GM18873 (cell line): ENCODE measurements around the gene CLN5.

Source experiments
- ATAC-seq: cut with Tn5 transposase; IDR thresholded peaks from one replicate; pipeline ENCODE4 v1.9.1; 2021; ENCODE audit warnings: mild to moderate bottlenecking, moderate library complexity, moderate number of reproducible peaks; ENCODE audit not compliant: unreplicated experiment, low FRiP score

The CLN5 gene

DNA sequence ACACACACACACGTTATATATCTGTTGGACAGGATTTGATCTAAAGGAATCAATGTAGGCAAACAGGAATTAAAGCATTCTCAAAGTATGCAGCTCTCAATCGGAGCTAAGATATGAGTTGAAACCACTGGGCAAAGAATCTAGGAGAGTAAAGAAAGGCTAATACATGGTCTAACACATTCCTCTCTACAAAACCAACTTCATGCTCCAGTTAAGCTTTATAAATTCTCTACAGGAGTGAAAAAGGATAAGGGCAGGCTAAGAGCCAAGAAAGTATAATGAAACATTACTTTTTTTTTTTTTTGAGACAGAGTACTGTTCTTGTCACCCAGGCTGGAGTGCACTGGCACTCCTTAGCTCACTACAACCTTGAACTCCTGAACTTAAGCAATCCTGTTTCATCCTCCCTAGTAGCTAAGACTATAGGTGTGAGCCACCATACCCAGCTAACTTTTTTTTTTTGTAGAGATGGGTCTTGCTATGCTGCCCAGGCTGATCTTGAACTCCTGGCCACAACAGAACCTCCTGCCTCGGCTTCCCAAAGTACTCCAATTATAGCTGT is 24.5 kb downstream of the CLN5 start:
- no peak for ATAC-seq

DNA sequence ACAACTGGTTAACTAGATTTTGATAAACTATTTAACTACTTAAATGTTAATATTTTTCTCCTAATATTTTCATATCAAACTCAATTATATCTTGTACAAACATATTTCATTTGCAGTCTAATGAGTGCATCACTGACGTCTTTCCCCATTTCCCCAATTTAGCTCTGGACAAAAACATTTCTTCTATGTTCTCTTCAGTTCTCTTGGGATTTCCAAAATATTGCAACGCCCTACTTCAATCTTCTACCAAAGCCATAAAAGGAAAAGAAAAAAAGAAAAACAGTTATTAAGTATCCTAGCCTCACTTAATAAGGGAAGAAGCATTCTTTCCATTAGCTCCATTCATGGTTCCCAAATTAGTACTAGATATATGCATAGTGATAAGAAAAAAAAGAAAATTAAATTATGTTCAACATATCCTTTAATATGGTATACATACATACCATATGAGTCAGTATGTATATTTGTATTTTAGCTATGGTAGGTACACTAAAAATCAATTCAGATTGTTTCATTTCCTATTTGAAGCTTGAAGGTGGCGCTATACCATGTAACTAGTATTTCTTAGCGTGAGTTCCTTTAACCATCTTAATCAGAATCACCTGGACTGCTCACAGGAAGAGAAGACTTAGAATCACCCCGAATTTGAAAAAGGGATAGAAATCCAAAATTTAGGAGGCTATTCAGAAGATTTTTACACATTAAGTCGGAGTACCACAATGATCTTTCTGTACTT is 25.2 kb downstream of the CLN5 start:
- ATAC-seq, result no peak

DNA sequence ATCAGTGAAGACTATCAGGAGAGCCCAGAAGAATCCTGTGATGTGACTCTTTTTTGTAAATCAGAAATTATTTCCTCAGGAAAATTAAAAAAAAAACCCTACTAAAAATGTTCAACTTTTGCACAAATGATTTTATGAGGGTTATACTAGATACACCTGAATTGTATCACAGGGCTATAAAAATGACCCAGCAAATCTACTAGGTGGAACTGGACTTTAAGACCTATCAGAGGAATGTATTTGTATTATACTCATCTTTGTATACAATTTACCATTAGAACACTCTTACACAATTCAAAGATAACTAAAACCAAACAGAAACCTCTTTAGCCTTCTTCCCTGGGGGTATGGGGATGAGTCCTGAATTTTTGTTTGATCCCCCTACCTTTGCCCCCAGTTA is 27.9 kb downstream of the CLN5 start:
- no peak for ATAC-seq

DNA sequence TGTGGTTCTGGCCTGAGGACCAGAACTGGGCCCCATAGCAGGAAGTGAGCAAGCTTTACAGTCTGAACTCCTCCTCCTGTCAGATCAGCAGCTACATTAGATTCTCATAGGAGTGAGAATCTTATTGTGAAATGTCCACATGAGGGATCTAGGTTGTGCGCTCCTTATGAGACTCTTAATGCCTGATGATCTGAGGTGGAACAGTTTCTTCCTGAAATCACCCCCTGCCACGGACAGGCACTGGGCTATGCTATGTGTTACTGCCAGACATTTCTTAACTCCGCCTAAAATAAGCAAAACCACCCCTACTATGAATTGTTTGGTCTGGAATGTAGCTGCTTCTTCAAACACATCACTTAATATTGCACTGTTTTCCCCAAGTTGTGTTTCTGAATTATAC is 30.5 kb downstream of the CLN5 start:
- ATAC-seq, result no peak

DNA sequence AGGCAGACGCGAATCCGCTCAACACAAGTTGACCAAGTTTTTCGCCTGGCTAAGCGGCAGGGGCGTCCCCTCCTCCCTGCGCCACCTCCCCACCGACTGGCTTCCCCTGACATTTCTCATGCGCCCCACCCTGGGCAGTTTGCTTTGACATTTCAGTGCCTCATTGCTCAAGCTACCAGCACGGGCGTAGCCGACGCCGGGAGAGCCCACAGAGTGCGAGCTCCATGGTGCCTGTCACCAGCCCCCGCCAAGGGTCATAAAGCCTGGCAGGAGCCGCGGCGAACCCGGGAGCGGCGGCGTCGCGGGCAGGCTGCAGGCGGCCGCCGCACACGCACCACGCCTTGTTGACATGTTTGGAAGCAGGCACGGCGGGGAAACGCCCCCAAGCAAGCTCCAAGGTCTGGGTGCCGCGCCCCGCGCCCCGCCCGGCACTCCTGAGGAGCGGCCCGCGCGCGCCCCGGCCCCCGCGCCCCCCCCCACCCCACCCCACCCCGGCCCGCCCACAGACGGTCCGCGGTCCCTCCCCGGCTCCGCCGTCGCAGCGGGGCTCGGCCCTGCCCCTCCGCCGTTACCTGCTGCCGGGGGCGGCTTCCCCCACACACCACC is 34.5 kb downstream of the CLN5 start:
- peak; percentile 31 for ATAC-seq

DNA sequence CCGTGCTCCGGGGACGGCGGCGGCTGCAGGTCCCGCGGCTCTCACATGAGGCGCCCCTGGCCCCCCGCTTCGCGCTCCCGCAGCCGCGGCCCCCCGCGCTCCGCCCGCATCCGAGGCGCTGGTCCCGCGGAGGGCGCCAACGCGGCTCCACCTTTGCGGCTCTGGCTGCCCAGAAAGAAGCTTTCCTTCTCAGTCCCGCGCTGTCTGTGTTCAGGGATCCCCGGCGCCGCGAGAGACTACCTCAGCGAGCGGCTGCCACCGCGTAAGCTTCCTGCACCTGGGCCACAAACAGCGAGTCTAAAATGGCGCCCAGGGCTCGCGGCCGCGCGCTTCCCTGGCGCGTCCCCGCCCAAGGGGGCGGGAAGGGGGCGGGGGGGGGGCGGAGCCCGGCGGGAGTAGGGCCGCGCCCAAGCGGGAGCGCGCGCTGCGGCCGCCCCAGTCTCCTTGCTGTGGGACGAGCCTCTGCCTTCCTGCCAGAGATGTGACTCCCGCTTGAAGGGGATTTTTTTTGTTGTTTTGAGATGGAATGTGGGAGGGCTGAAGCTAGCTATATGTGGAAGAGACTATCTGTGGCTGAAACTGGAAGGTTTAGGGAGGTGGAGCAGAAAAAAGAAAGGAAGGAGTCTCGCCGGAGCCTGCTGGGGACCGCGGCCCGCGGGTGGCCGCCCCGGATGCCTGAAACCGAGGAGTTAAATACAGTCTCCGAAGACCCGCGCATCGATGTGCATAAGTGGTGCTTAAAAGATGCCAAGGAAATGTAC is 35.2 kb downstream of the CLN5 start, which contains the start of gene FBXL3:
TSS of gene FBXL3 (minus strand) at position 299 of the 761 bp plus-strand sequence. CDS start 5,299 bp downstream, outside the sequence.
- peak; percentile 51 for ATAC-seq

DNA sequence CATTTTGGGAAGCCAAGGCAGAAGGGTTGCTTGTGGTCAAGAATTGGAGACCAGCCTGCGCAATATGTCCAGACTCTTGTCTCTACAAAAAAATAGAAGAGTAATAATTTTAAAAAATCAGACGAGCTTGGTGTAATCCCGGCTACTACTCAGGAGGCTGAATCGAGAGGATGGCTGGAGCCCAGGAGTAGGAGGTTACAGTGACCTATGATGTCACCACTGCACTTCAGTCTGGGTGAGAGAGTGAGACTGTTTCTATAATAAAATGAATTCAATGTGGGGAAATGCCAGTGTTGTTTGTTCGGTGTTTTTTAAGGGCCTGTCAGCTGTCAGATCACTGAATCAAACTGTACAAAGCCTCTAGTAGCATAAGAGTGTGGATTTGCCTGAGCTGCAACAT is 36.3 kb downstream of the CLN5 start:
- ATAC-seq, result no peak

DNA sequence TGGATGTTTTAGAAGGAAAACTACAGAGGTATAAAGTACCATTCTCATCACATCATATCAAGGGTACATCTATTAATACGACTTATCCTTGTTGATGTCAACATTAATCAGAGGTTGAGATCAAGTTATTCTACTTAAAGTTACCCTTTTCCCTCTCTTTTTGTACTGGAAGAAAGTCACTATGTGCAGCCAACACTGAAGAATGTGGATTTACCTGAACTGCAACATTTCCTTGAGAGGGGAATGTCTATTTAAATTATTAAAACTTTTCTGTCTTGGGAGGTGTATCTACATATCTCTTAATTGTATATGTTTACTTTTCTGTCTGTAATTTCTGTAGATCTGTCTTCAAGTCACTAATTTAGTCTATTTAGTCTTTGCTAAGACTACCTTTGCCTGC is 37.6 kb downstream of the CLN5 start:
- ATAC-seq, result no peak

DNA sequence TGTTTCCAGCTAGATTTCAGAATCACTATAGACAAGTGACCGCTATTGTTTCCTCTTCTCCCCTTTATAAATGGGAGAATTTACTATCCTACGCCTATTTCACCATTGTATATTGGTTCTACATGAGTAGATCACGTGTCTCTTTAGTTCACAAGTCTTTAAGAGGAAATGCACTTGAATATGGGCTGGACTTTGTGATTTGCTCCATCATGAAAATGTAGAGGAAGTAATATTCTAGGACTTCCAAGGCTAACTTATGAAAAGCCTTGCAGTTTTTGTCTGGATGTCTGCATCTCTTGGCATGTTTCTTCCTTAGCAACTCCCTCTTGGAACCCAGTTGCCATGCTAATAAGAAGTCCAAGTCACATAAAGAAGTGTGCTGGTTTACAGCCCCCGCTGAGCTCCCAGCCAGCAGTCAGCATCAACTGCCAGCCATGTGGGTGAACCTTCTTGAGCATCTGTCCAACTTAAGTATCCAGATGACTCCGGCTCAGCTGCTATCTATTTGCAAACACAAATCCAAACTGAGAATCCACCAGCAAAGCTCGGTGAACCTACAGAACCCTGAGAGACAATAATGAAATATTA is 39.9 kb downstream of the CLN5 start:
- no peak for ATAC-seq

DNA sequence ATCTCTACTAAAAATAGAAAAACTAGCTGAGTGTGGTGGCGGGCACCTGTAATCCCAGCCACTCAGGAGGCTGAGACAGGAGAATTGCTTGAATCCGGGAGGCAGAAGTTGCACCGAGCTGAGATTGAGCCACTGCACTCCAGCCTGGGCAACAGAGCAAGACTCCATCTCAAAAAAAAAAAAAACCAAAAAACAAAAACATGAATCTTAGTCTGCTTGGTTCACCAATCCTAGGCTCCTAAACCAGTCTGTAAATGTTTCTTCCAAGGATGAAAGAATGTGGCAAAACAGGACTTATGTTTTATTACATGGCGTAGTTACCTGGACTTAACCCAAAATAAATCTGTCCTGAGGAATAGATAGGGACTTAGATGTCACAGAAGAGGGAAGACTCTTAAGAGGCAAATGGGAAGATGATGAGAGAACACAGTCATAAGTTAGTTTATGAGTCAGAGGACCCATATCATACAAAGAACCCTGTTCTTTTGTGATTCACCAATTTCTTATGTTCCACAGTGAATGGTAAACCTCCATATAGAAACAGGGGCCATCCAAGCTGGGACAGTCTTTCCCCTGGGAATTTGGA is 41.9 kb downstream of the CLN5 start:
- no peak for ATAC-seq

DNA sequence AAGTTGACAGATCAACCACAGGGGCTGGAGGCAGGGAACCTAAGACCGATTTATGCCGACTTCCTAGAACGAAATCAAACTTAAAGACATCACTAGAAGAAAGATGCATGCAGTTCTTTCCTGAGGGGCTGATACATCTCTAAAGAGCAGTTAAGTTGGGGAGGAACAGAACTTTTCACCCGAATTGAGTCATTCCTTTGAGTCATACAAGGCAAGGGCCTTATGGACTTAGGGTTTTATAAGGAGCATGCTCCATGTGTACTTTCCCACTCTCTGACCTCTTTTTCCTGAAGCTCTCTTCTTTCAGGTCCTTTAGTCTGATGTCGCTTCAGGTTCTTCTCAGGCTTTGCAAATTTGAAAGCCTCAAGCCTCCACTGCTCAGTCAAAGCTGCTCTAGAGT is 43.0 kb downstream of the CLN5 start:
- ATAC-seq, result no peak

DNA sequence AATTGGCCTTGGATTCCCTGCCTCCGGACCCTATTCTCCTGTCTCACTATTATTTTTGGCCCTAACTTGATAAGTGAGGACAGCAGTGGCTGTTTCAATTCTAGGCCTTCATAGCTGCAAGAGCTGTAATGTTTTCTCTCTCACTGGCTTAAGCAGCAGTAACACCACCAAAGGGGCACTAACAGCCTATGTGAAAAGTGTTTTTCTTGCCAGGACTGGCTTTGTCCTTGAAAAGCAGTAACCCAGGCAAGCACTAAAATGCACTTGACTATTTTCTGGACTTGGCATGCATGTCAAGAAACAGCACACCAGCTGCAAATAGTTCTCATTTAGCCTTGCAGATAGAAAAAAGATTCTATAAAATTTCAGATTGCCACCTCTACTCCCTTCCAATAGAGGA is 44.4 kb downstream of the CLN5 start:
- no peak for ATAC-seq

DNA sequence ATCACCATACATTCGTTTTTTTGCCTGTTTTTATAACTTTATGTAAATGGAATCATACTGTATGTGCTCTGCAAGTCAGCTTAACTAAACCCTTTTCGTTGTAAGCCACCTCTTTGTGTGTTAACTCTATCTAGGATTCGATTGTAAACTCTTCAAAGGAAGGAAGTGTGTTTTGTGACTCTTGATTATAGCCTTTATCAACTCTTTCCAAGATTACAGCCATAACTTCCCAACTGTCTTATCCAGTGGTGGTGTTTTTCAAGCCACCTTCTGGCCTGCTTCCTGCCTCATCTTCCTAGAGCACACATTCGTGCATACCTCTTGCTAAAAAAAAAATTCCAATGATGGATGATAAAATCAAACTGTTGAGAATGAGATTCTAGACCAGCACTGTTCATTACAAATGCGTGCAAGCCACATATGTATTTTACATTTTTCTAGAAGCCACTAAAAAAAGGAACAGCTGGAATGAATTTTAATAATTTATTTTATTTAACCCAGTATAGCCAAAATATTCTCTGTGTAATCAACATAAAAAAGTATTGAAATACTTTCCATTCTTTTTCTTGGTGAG is 47.1 kb downstream of the CLN5 start:
- ATAC-seq, result no peak

DNA sequence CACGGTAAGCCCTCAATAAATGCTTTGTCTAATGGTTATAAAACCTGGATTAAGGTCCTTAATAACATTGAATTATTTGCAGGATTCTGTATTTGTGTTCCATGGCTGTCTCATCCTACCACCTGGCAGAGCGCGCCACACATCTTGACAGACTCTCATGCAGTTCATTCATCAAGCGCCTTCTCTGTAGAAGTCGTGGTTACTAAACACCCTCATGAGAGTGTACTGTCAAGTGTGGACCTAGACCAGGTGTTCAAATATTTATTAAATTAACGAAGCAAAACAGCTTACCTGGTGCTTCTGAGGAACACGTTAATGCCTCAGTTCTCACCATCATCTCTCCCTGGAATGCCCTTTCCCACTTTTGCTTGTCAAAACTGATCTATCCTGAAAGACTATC is 48.2 kb downstream of the CLN5 start:
- ATAC-seq, result no peak

DNA sequence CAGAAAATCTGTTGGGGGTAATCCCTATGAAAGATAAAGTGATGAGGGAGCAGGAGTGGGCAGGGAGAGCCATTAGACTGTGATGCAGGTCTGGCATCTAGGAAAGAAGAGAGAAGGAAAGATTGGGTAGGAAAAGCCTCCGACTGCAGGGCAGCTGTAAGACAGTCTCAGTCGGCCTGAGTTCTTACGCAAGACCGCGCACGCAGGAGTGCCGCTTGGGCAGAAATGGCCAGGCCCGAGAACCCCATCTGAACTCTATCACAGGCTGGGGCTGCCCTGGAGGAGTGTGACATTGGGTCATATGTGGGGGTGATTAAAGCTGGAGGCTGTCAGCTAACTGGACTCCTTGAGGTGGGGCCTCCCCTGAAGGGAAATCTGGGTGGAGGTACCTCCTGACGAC is 49.0 kb downstream of the CLN5 start:
- ATAC-seq, result no peak

DNA sequence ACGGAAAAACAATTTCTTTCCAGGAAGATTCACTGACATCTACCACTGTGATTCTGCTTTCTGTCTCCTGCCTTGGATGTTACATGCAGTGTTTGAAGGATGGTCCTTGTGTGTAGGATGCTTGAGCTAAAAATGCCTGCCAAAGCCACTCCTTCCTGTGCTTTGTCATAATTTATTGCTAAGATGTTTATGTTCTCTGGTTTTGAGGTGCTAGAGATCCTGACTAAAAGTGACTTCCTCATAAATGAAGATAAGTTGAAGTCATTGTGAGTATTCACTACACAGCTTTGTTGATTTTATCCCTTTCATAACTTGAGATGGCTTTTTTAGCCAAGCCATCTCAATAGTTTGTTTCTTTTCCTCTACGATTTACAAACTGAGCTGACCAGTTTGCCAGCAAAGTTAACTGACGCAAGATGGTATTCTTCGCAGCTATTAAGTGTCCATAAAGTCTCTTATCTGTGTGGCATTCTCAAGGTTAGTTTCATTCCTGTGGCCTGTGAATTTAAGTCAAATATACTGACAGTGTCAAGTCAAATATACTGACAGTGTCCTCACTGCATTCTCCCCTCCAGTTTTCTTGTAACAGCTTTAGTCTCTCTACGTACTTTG is 50.8 kb downstream of the CLN5 start:
- ATAC-seq, result no peak

DNA sequence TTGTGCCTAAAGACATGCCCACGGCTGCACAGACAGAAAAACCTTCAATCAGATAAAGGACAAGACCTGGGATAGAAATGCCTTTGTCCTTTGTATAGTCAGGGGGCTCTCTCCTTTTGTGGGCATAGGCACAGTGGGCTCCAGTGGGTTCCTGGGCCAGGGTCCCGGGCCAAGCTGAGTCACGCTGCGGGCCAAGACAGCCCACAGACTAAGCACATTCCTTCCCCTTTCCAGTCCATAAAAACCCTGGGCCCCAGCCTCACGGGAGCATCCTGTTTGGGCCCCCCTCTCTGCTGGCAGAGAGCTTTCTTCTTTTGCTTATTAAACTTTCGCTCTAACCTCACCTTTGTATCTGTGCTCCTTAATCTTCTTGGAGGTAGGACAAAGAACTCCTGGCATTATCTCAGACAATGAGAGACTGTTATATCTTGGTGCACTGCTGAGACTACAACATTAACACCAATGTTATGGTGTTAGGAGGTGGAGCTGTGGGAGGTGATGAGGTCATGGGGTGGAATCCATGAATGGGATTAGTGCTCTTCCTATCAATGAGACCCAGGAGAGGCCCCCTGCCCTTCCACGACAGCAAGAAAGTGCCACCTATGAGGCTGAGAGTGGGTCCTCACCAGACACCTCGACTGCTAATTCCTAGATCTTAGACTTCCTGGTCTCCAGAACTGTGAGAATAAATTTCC is 55.9 kb downstream of the CLN5 start:
- ATAC-seq, result no peak

DNA sequence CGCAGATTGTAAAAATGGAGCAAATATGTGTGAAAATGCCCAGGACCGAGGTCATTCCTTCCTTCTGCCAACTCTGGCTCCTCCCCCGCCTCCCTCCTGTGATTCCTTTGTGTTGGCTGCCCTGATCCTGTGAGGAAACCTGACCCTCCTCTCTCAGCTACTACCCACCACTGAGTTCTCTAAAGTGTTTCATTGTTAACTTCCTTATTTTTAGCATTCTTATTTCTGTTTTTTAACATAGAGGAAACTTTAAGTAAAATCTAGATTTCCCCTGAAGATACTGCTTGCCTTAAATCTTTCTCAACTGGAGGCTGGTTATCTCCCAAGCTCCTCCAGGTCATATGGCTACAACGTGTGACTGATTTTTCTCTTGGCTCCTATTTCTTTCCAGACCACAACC is 56.8 kb downstream of the CLN5 start:
- no peak for ATAC-seq

DNA sequence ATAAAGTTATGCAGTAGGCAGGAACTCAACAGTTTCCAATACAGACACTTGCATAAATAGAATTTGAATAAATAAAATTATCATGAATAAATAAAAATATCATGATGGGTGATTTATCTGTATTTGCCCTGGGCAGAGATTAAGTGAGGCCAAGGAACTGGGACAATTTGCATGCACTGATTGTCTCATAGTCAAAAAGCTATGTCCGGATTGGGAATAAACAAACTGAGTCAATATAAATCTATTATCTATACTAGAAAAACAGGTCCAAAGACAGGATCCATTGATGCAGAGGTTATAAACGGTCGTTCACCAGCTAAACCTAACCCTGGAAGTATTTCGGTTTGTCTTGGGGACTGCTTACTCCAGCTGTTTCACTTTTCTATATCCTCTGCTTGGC is 61.3 kb downstream of the CLN5 start:
- ATAC-seq, result no peak
